HG02852 (cell line): ENCODE data around the gene MAP2K6.
A peak's percentile ranks its signal among the peaks of the same experiment; 100 is the strongest.

Experiments
- ATAC-seq: cut with Tn5 transposase; IDR thresholded peaks from one replicate; pipeline ENCODE4 v1.9.1; 2021; ENCODE audit warnings: mild to moderate bottlenecking, moderate library complexity; ENCODE audit not compliant: unreplicated experiment

Gene MAP2K6

GRCh38 chr17:69572747-69573146 lies 158.2 kb downstream of the MAP2K6 start:
- ATAC-seq, result no peak

GRCh38 chr17:69573396-69573795 lies 158.9 kb downstream of the MAP2K6 start:
- no peak for ATAC-seq

GRCh38 chr17:69574257-69575197 lies 160.0 kb downstream of the MAP2K6 start:
- ATAC-seq, result no peak

DNA sequence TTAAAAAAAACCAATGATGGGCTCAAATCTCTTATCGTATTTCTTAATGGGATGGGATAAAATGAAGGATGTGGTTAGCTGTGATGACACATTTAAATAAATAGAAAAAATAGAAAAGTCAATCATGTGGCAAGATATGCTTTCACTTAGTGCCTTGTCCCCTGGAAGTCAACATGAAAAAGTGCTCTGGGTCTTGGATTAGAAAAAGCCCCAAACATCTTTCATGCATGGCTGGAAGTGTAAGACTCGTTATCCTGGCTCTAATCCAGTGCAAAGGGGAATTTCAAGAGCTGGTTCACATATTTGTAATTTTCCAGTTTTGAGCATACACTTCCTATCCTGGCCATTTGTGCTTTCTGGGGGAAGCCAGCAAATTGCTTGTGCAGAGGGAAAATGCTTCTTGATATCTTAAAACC lies 160.9 kb downstream of the MAP2K6 start:
- ATAC-seq, result no peak

DNA sequence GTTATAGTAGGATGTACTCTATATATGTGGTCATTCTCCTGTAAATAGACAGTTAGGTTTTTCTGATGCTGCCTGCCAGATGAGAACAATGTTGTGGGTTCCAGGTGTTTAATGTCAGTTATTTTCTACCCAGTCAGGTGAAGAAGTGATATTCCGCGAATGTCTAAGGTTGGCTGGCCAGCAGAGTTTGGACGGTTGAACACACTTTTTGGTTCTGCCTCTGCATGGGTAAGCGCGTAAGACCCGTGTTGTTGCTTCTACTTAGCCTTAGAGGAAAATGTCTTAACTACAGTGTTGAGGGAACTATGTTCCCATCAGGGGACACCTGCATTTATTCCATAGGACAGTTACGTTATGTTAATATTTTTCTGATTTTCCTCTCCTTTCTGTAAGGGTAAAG lies 162.6 kb downstream of the MAP2K6 start:
- no peak for ATAC-seq

DNA sequence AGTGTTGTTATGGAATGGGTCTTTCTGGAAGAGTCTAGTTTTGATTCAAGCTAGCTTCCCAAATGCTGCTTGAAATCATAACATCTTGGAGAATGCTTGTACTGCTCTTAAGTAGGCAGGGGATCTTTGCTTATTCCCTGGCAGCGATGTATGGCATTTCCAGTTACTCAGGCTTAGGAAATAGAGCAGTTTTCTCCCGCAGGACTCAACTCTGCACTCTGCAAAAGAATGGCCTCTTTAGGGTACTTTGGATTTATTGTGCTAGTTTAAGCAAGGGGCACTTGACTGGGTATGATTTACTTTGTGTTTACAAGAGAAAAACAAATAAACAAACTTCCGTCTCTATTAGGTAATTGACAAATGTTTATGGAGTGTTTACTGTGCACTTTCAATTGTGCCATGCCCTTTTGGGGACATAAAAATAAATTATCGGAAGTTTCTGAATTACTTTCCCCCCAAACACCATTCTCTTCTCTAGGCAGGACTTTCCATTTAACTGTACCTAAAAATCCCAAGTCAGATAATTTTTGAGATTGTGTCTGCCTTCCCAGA lies 164.0 kb downstream of the MAP2K6 start:
- ATAC-seq, result no peak

DNA sequence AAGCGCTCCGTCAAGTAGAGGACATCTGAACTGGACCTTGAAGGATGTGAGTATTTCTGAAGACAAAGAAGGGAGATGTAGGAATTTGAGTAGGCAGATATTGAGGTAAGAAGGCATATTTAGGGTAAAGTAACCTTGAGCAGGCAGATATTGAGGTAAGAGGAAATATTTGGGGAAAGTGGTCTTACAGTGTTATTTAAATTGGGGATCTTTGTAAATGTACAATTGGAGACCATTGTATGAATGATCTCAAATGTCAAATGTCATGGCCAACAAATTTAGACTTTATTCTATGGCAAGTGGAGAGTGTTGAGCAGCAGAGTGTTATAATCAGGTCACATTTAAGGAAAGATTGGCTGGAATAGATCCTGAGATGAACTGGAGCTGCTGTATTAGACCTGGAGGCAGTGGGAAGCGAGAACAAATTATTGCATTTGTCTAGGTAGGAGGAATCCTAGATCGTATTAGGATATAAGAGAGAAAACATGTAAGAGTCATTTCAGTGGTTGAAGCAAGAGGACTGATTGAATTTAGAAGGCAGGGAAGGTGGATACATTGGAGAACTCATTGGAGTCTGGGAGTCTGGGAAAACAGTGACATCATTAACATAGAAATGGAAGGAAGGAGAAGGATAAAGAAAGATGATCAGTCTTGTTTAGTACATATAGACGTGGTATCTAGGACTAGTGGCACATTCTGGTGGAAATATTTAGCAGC lies 165.6 kb downstream of the MAP2K6 start:
- ATAC-seq, result no peak

GRCh38 chr17:69581061-69581961 lies 166.8 kb downstream of the MAP2K6 start:
- peak; percentile 76 for ATAC-seq

DNA sequence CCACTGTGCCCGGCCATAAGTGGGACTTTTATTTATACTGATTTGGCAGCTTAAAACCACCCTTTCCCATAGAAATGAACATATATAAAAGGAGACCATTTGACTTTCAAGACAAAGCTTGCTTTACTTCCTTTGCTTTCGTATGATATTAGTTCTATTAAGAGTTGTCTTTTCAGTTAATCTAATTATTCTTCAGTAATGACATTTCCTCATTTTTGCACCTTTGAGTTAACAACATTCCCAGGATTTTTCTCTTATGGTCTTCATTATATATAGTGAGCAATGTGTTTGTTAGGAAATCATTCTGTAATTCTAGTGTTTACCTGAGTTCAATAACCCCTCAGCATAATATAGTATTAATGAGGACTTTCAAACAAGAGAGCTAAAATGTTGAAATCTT lies 173.8 kb downstream of the MAP2K6 start:
- no peak for ATAC-seq

GRCh38 chr17:69588827-69589239 lies 174.3 kb downstream of the MAP2K6 start:
- ATAC-seq, result no peak

DNA sequence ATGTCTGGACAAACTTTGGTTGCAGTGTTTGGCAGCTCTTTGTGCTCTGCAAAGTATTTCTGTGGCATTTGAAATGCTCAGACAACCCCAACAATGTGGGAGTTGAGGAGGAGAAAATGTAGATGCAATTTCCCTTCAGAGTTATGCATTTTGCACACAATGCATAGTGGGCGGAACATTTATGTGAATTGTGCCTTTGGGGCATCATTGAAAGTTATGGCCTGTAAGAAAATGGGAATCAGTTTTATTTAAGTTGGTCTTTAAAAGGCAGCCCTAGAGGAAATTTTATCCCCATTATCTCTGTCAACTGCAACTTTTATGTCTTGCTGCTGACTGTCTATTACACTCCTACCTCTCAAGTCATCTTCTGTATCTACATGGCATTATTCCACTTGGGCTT lies 176.2 kb downstream of the MAP2K6 start:
- ATAC-seq, result no peak

- no peak for ATAC-seq
Observed at GRCh38 chr17:69592692-69593350, 178.3 kb downstream of the MAP2K6 start.

DNA sequence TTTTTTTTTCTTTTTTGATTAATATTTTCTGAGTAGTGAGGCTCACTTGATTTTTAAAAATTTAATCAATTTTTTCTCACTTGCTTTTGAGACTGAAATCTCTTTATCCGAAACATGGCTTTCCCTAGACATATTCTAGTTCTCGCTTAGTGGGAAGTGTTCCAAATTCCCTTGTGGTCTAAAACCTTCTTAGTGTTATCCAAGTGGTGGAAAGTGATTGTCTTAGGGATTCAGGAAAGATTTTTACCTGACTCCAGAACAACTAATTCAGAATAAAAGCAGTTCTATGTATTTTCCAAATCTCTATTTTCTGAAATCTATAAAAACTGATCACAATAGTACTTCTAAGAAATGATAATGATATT lies 178.8 kb downstream of the MAP2K6 start:
- ATAC-seq, result no peak

DNA sequence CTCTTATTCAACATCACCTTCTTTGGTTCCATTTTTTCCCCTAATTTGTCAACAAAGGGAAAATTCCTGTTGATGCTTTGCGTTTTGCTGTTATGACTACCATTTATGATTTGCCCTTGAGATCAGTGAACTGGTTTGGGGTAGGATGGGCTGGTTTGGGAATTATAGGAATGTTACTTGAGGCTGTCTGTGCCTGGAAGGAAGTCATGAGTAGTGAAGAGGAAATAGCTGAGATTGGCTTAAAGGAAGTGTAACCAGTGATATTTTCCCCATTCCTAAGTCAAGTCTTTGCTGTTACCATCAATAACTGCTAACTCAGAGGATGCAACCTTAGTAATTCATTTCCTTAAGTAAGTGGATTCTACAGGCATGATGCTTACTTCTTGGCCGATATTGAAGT lies 179.2 kb downstream of the MAP2K6 start:
- ATAC-seq, result no peak

- no peak for ATAC-seq
Observed at GRCh38 chr17:69594641-69595040, 180.1 kb downstream of the MAP2K6 start.

GRCh38 chr17:69596141-69596540 lies 181.6 kb downstream of the MAP2K6 start:
- ATAC-seq, result no peak

- ATAC-seq, result no peak
Observed at GRCh38 chr17:69597898-69598692, 183.6 kb downstream of the MAP2K6 start.

- ATAC-seq, result no peak
Observed at GRCh38 chr17:69602972-69603371, 188.5 kb downstream of the MAP2K6 start.
